Activated B cell treated with CpG ODN at 0.5 μM for 24 hours (primary cell): ENCODE measurements around the gene ANKRD31. TPM values are rescaled to one million over a fixed set of nuclear protein-coding genes. Genes with fewer than 3 reads are reported as not detected.

Experiments
- ATAC-seq: fragments of 200-7000 bp; cut with Tn5 transposase; one replicate; pipeline ENCODE4 v1.10.0; 2021; ENCODE audit warnings: low read depth, mild to moderate bottlenecking, moderate library complexity
- CTCF ChIA-PET: fragments of 350-600 bp; sonication (Branson Sonifier 250); formaldehyde crosslinking; loops from one replicate; lab custom pipeline; 2021; ENCODE audit warnings: antibody characterized with exemption; lab: Charles Lee
- POLR2A ChIA-PET: fragments of 350-600 bp; sonication (Branson Sonifier 250); formaldehyde crosslinking; loops from one replicate; lab custom pipeline; 2021; ENCODE audit warnings: antibody characterized with exemption; lab: Charles Lee
- DNase-seq: peaks from one replicate; pipeline ENCODE4 v3.0.0; 2022
- H3K27ac Mint-ChIP-seq: one replicate; pipeline ENCODE4 v1.8.0; 2020; ENCODE audit warnings: mixed read lengths
- H3K27me3 Mint-ChIP-seq: one replicate; pipeline ENCODE4 v1.8.0; 2021; ENCODE audit warnings: mixed read lengths
- H3K36me3 Mint-ChIP-seq: one replicate; pipeline ENCODE4 v1.8.0; 2021; ENCODE audit warnings: low read depth, mixed read lengths
- H3K4me1 Mint-ChIP-seq: one replicate; pipeline ENCODE4 v1.8.0; 2021; ENCODE audit warnings: mixed read lengths
- H3K4me3 Mint-ChIP-seq: one replicate; pipeline ENCODE4 v1.8.0; 2020; ENCODE audit warnings: mild to moderate bottlenecking, mixed read lengths
- H3K9me3 Mint-ChIP-seq: one replicate; pipeline ENCODE4 v1.8.0; 2020; ENCODE audit warnings: mixed read lengths
- intact Hi-C: fragments of 100-400 bp; cut with micrococcal nuclease; formaldehyde crosslinking; loops from one replicate; pipeline ENCODE4 v1.15.1; 2024
- total RNA-seq: library from RNA; stranded (reverse); gene quantifications from 2 replicates; pipeline ENCODE4 v1.2.3, GENCODE V29; 2022
- TF ChIP-seq, protein P1 (sequence below): fragments of 200-600 bp; IDR thresholded peaks from one replicate; pipeline ENCODE4 v1.8.0; 2022; ENCODE audit warnings: antibody characterized with exemption, mild to moderate bottlenecking

Gene ANKRD31, protein sequence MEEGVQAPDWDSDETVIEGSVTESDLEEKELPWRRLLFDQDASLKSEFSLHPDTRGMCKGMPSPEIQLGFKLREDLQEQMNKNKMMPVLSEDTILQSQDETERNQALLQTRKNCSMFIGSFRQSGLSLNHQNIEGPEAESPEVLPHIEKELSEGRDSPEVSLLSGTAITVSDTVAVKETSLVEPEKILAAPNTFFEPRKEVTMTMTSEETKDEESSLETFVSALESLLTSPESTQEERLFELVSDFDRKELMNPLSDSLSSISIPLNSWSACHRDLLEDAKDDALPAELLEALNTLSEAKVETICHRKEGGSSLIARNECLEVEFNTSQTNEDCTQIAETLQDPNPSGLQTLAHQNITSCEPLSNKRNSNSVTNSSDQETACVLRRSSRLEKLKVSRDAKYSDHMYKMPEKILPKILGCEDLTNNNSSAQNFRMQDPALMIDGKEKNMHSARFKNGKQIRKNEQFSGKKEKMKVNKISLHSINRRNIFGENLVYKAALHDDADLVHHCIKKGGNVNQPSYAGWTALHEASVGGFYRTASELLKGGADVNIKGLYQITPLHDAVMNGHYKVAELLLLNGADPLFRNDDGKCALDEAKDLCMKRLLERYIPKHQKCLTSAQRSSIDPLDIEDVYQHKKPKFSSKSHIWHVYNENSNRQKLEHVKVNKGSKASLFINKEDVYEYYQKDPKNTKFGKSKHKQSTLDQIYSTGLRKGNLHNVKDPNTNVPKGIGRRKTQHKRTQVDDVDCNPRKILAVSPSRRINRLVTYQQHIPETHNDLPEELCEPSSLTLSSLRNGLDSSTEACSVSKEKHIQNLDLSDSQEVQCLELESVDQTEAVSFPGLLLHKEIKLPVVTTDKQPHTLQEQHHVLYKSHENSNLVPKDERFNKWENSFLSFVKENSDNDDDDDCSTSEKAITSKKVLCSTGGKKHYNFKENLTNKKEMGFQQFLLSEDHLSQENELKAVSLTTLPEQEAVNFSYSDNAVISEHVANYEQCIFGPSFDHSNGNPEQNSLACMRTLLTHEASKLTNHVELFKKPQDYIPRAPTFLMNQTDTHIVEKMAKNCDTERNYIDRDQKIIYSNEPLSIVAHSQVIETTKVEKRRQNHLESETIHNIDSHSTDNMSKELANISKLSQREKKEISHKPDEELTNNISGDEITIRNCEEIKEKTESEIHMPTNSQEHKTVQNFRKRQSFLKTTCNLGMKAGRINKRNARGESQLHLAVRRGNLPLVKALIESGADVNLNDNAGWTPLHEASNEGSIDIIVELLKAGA (N-terminal part only)
- 0.13 and 0.15 TPM in 2 replicates for total RNA-seq

GRCh38 chr5:75236322-75237316 is at the start of gene ANKRD31:
ANKRD31 (minus strand) TSS chr5:75236878; CDS start chr5:75236686, 192 bp downstream.
- Mint-ChIP-seq H3K4me3 (peak within 1 kb of the TSS; percentile 93), H3K27ac (peak within 1 kb of the TSS; percentile 83), H3K4me1 (peaks cover 9% of the 10 kb centered on the region), H3K27me3 (peaks cover 3% of the 10 kb centered on the region), H3K9me3 (no peaks in the 10 kb centered on the region), H3K36me3 (peaks cover 2% of the 10 kb centered on the region)
- ATAC-seq (peak; percentile 99), DNase-seq (peak; percentile 89)
- TF ChIP-seq, protein P1, sequence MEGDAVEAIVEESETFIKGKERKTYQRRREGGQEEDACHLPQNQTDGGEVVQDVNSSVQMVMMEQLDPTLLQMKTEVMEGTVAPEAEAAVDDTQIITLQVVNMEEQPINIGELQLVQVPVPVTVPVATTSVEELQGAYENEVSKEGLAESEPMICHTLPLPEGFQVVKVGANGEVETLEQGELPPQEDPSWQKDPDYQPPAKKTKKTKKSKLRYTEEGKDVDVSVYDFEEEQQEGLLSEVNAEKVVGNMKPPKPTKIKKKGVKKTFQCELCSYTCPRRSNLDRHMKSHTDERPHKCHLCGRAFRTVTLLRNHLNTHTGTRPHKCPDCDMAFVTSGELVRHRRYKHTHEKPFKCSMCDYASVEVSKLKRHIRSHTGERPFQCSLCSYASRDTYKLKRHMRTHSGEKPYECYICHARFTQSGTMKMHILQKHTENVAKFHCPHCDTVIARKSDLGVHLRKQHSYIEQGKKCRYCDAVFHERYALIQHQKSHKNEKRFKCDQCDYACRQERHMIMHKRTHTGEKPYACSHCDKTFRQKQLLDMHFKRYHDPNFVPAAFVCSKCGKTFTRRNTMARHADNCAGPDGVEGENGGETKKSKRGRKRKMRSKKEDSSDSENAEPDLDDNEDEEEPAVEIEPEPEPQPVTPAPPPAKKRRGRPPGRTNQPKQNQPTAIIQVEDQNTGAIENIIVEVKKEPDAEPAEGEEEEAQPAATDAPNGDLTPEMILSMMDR = peak; percentile 62
- ChIA-PET POLR2A (interaction anchor here (0.5 to 2.8 kb wide), 5 partner anchors 100 to 546 kb away, joined by 3 to 31 read pairs (median 6); partner anchors contain the start of genes CERT1, GFM2, HMGCR and NSA2), CTCF (interaction anchor here (0.6 to 4.7 kb wide), 10 partner anchors 100 to 1351 kb away, joined by 3 to 65 read pairs (median 4); partner anchors contain the start of genes GFM2, HMGCR and NSA2)
- intact Hi-C loops = loop anchor here (1.0 to 10.0 kb wide), 13 partner anchors 100 to 1739 kb away; partner anchors contain the start of genes ANKRA2, BTF3, CERT1 and GCNT4

- H3K27ac Mint-ChIP-seq = no peak overlapping the region
- no peaks in the 10 kb centered on the region for H3K36me3 Mint-ChIP-seq
- TF ChIP-seq, protein P1 = no peak
- ATAC-seq (no peak), DNase-seq (no peak)
- ChIA-PET POLR2A (no interaction called here), CTCF (no interaction called here)
- intact Hi-C loops = no loop called here
- no peaks in the 10 kb centered on the region for H3K9me3 Mint-ChIP-seq
- H3K27me3 Mint-ChIP-seq = peaks cover 18% of the 10 kb centered on the region
- no peaks in the 10 kb centered on the region for H3K4me1 Mint-ChIP-seq
- no peak overlapping the region for H3K4me3 Mint-ChIP-seq
These were observed 49.6 kb upstream of the ANKRD31 start for GRCh38 chr5:75286211-75286773.

DNA sequence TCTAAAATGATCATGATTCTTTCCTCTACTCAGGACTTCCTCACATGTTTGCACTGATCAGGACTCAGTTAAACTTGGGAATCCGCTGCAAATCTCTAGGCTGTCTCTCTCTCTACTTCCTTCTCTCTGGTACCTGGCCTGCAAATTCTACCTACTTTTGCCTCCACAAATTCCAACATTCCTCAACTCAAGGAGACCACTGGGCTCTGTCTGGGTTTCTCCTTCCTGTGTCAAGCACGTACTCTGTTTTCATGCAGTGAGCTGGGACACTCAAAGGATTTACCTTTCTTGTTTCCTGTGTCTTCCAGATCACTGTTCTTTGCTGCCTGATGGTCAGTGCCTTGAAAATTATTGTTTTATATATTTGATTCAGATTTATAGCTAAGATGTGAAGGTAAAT is 45.9 kb upstream of the ANKRD31 start:
- ATAC-seq (no peak), DNase-seq (no peak)
- Mint-ChIP-seq H3K4me3 (no peak overlapping the region), H3K36me3 (no peaks in the 10 kb centered on the region), H3K4me1 (no peaks in the 10 kb centered on the region), H3K9me3 (no peaks in the 10 kb centered on the region), H3K27ac (no peak overlapping the region), H3K27me3 (peaks cover 6% of the 10 kb centered on the region)
- POLR2A ChIA-PET = no interaction called here
- CTCF ChIA-PET = no interaction called here
- intact Hi-C loops = no loop called here
- TF ChIP-seq, protein P1 = no peak
